ENCODE measurements around the gene RNF169. TPM values are rescaled to one million over a fixed set of nuclear protein-coding genes. Genes with fewer than 3 reads are reported as not detected.

RNF169 gene
- total and polyA plus RNA-seq, 2 of the 13 experiments (the other 11 are each of a cell fraction or from before 2014, with no cell fraction given), result 5.3 to 14.2 TPM

DNA sequence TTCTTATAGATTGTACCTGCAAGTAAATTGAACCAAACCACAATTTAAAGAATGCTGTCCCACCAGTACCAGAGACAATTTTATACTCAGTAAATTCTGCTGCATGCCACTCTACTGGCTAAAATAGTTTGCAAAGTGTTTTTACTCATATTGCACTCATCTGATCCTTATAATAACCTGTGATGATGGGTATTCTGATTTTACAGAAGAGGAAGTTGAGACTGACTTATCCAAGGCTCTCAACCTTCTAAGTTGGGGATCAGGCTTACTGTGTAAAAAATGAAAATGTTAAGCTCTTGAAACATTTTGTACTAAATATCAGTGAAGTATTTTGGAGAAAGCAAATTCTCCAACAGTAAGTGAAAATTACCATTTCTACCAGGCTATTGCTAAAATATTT lies 37.9 kb downstream of the RNF169 start:
- no peak for DNase-seq (ENCODE audit: low spot score)
- Histone ChIP-seq H3K9ac (ENCODE audit: insufficient read depth, low read depth, low read length) (no peak overlapping the region), H4K20me1 (ENCODE audit: insufficient read depth, low read length) (peaks cover 12% of the 10 kb centered on the region), H3K27me3 (ENCODE audit: control insufficient read depth in 1 of 2, insufficient read depth in 2 of 2, low read length in 2 of 2) (no peaks in the 10 kb centered on the region), H3K79me2 (ENCODE audit: insufficient read depth, low read length) (peaks cover 41% of the 10 kb centered on the region), H2AFZ (ENCODE audit: low read length) (no peak overlapping the region), H3K4me2 (ENCODE audit: low read depth, low read length) (no peak overlapping the region), H3K4me1 (ENCODE audit: insufficient read depth, low read length) (no peaks in the 10 kb centered on the region), H3K36me3 (replicated peaks in 1 of 2; ENCODE audit: control insufficient read depth in 1 of 2, insufficient read depth in 2 of 2, low read length in 2 of 2) (peaks cover 11 to 21% of the 10 kb centered on the region in 2 experiments; a peak in 4 of 5 replicates), H3K9me3 (ENCODE audit: low read length) (no peaks in the 10 kb centered on the region), H3K4me3 (replicated peaks in 1 of 3; ENCODE audit: insufficient read depth in 1 of 3, low read depth in 2 of 3, low read length in 3 of 3) (no peak overlapping the region), H3K27ac (ENCODE audit: extremely low read length, insufficient read depth, low read length) (no peak overlapping the region)
- intact Hi-C loops (cut with micrococcal nuclease; ENCODE audit: unreplicated experiment) (no loop called here), in situ Hi-C loops (cut with HindIII; ENCODE audit: extremely low pct_ligation_motif_present, low pct_unique_long_range_greater_than_20kb) (no loop called here)
- ChIA-PET CTCF (ENCODE audit: low intra/inter-chr PET ratio, low total read pairs) (no interaction called here), POLR2A (no interaction called here)
- no peak for ATAC-seq
- no peak for FAIRE-seq
- TF ChIP-seq ZNF564 (CRISPR knock-in tag; IDR thresholded peaks at IDR 0.05) (no peak), FOXP1 (IDR thresholded peaks at IDR 0.05) (no peak), FOXP1 (CRISPR knock-in tag; IDR thresholded peaks at IDR 0.05) (no peak), ZC3H13 (CRISPR knock-in tag; IDR thresholded peaks at IDR 0.05) (no peak), ZNF790 (CRISPR knock-in tag; IDR thresholded peaks at IDR 0.05; ENCODE audit: borderline replicate concordance) (no peak), EEA1 (CRISPR knock-in tag; IDR thresholded peaks at IDR 0.05; ENCODE audit: borderline replicate concordance) (no peak), EP300 (IDR thresholded peaks at IDR 0.05; ENCODE audit: low read depth in 2 of 2, low read length in 2 of 2) (no peak), EP300 (CRISPR knock-in tag; IDR thresholded peaks at IDR 0.05; ENCODE audit: borderline replicate concordance) (no peak), ZNF562 (CRISPR knock-in tag; IDR thresholded peaks at IDR 0.05; ENCODE audit: borderline replicate concordance) (no peak), ZNF644 (CRISPR knock-in tag; IDR thresholded peaks at IDR 0.05; ENCODE audit: low read depth) (no peak), POLR2AphosphoS2 (IDR thresholded peaks at IDR 0.05; ENCODE audit: low read depth, low read length) (no peak), ZNF280B (CRISPR knock-in tag; IDR thresholded peaks at IDR 0.05; ENCODE audit: borderline replicate concordance) (no peak)
- no TSS peak for BruUV-seq (replicated peaks)

Data from HepG2 (cell line).